SK-N-MC (cell line): Measurements from ENCODE around the gene FBP2.

Experiments
- EZH2 ChIP-seq: fragments of 200-600 bp; sonication (generic); IDR thresholded peaks from one replicate; pipeline ENCODE4 v1.6.1; 2017; ENCODE audit warnings: antibody characterized with exemption
- FOXP2 ChIP-seq: optimal IDR thresholded peaks from 2 replicates; pipeline ENCODE3; 2011; ENCODE audit warnings: mild to moderate bottlenecking, moderate library complexity; ENCODE audit not compliant: insufficient read depth; ENCODE audit errors: extremely low read length, control extremely low read depth
- POLR2AphosphoS5 ChIP-seq: IDR thresholded peaks from 2 replicates; pipeline ENCODE4 v1.6.1; 2012; ENCODE audit warnings: mild to moderate bottlenecking, low read depth, low read length, borderline replicate concordance

- TF ChIP-seq POLR2AphosphoS5 = no peak
- TF ChIP-seq EZH2 = no peak
- no peak for TF ChIP-seq FOXP2
Observed at GRCh38 chr9:94639061-94639998, 45.7 kb upstream of the FBP2 start, which contains the start of gene FBP1.
